Measurements from ENCODE around the gene ARSG. TPM values are rescaled to one million over a fixed set of nuclear protein-coding genes. Genes with fewer than 3 reads are reported as not detected.
"Not testable (repeated sequence)": the region's sequence is repeated elsewhere in the genome, so short reads cannot be mapped to it uniquely, and the experiment has no call there.

The ARSG gene
- total and polyA plus RNA-seq, 2 donors (not counting 1 experiment from before 2014, with no cell fraction given): 5.5 to 18.4 TPM

DNA sequence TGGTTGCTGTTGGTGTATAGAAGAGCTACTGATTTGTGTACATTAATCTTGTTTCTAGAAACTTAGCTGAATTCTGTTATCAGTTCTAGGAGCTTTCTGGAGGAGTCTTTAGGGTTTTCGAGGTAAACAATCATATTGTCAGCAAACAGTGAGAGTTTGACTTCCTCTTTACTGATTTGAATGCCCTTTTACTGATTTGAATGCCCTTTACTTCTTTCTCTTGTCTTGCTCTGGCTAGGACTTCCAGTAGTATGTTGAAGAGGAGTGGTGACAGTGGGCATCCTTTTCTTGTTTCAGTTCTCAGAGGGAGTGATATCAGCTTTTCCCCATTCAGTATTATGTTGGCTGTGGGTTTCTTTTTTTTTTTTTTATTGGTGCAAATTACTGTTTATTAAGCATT lies 116.4 kb downstream of the ARSG start:
- intact Hi-C loops (cut with micrococcal nuclease); H2AFZ ChIP-seq (ENCODE audit: insufficient read depth, low read depth, low read length, poor library complexity, severe bottlenecking); H3K9me3 ChIP-seq (ENCODE audit: control extremely low read depth in 1 of 3, control insufficient read depth in 2 of 3, insufficient read depth in 1 of 3, low read length in 2 of 3); H3K4me3 ChIP-seq (ENCODE audit: control extremely low read depth in 1 of 5, extremely low read depth in 1 of 5, insufficient read depth in 1 of 5, low read depth in 2 of 5, low read length in 4 of 5); ATAC-seq (ENCODE audit: low read depth); H3K27ac Mint-ChIP-seq; H4K20me1 ChIP-seq (ENCODE audit: control insufficient read depth, insufficient read depth, low read length, poor library complexity, severe bottlenecking); H3K36me3 ChIP-seq (replicated peaks in 1 of 2; ENCODE audit: control extremely low read depth in 1 of 2, control insufficient read depth in 1 of 2, extremely low read depth in 1 of 2, insufficient read depth in 2 of 2, low read length in 1 of 2); H3K9ac ChIP-seq (ENCODE audit: low read length); H3K27me3 Mint-ChIP-seq; H3K27me3 ChIP-seq (replicated peaks in 1 of 4; ENCODE audit: control extremely low read depth in 1 of 4, control insufficient read depth in 3 of 4, insufficient read depth in 4 of 4, low read length in 3 of 4); H3K4me3 Mint-ChIP-seq; H3K4me2 ChIP-seq (replicated peaks; ENCODE audit: low read depth, low read length, poor library complexity, severe bottlenecking); DNase-seq; H3K27ac ChIP-seq (ENCODE audit: low read length in 2 of 2); H3K4me1 ChIP-seq (ENCODE audit: control insufficient read depth in 2 of 2, insufficient read depth in 2 of 2, low read length in 2 of 2); H3K79me2 ChIP-seq (ENCODE audit: control insufficient read depth, insufficient read depth, low read length); H3K4me1 Mint-ChIP-seq; H3K9me3 Mint-ChIP-seq (ENCODE audit: insufficient read depth): not testable (repeated sequence)
- ChIA-PET CTCF (interaction anchor here (1.4 kb wide), 1 partner anchor 58 kb away, joined by 3 read pairs; no protein-coding TSS in a partner anchor), POLR2A (interaction anchor here (0.7 kb wide), 1 partner anchor 237 kb away, joined by 4 read pairs; no protein-coding TSS in a partner anchor)
- WGBS (ENCODE audit: insufficient coverage): no CpG with 5 or more reads among the region's 1 CpG

DNA sequence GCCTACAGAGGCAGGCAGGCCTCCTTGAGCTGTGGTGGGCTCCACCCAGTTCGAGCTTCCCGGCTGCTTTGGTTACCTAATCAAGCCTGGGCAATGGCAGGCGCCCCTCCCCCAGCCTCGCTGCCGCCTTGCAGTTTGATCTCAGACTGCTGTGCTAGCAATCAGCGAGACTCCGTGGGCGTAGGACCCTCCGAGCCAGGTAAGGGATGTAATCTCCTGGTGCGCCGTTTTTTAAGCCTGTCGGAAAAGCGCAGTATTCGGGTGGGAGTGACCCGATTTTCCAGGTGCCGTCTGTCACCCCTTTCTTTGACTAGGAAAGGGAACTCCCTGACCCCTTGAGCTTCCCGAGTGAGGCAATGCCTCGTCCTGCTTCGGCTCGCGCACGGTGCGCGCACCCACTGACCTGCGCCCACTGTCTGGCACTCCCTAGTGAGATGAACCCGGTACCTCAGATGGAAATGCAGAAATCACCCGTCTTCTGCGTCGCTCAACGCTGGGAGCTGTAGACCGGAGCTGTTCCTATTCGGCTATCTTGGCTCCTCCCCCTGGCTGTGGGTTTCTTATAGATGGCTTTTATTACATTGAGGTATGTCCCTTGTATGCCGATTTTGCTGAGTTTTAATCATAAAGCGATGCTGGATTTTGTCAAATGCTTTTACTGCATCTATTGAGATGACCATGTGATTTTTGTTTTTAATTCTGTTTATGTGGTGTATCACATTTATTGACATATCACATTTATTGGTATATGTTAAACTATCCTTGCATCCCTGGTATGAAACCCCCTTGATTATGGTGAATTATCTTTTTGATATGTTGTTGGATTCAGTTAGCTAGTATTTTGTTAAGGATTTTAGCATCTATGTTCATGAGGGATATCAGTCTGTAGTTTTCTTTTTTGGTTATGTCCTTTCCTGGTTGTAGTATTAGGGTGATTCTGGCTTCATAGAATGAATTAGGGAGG lies 122.6 kb downstream of the ARSG start:
- WGBS (ENCODE audit: insufficient coverage): 7% methylated on average over 16 of the region's 34 CpGs
- peak overlapping the region; percentile 28 for H3K4me2 ChIP-seq (replicated peaks; ENCODE audit: low read depth, low read length, poor library complexity, severe bottlenecking)
- intact Hi-C loops (cut with micrococcal nuclease): loop anchor here (2.0 kb wide), 2 partner anchors 23 to 43 kb away; partner anchors contain the start of gene WIPI1

GRCh38 chr17:68414901-68415300 lies 123.6 kb downstream of the ARSG start:
- H4K20me1 ChIP-seq (ENCODE audit: control insufficient read depth, insufficient read depth, low read length, poor library complexity, severe bottlenecking); H3K4me2 ChIP-seq (replicated peaks; ENCODE audit: low read depth, low read length, poor library complexity, severe bottlenecking); H3K27me3 ChIP-seq (replicated peaks in 1 of 4; ENCODE audit: control extremely low read depth in 1 of 4, control insufficient read depth in 3 of 4, insufficient read depth in 4 of 4, low read length in 3 of 4); H2AFZ ChIP-seq (ENCODE audit: insufficient read depth, low read depth, low read length, poor library complexity, severe bottlenecking); H3K4me1 ChIP-seq (ENCODE audit: control insufficient read depth in 2 of 2, insufficient read depth in 2 of 2, low read length in 2 of 2); POLR2A ChIA-PET; H3K27me3 Mint-ChIP-seq; H3K4me3 Mint-ChIP-seq; H3K9me3 Mint-ChIP-seq (ENCODE audit: insufficient read depth); H3K36me3 ChIP-seq (replicated peaks in 1 of 2; ENCODE audit: control extremely low read depth in 1 of 2, control insufficient read depth in 1 of 2, extremely low read depth in 1 of 2, insufficient read depth in 2 of 2, low read length in 1 of 2); H3K9ac ChIP-seq (ENCODE audit: low read length); DNase-seq; H3K79me2 ChIP-seq (ENCODE audit: control insufficient read depth, insufficient read depth, low read length); H3K9me3 ChIP-seq (ENCODE audit: control extremely low read depth in 1 of 3, control insufficient read depth in 2 of 3, insufficient read depth in 1 of 3, low read length in 2 of 3); H3K27ac Mint-ChIP-seq; H3K4me3 ChIP-seq (ENCODE audit: control extremely low read depth in 1 of 5, extremely low read depth in 1 of 5, insufficient read depth in 1 of 5, low read depth in 2 of 5, low read length in 4 of 5); ATAC-seq (ENCODE audit: low read depth); H3K27ac ChIP-seq (ENCODE audit: low read length in 2 of 2): not testable (repeated sequence)
- CTCF ChIA-PET: interaction anchor here (2.8 kb wide), 1 partner anchor 16 kb away, joined by 6 read pairs; no protein-coding TSS in a partner anchor
- peaks cover 13% of the 10 kb centered on the region for H3K4me1 Mint-ChIP-seq
- intact Hi-C loops (cut with micrococcal nuclease): loop anchor here (2.0 kb wide), 1 partner anchor 22 kb away; no protein-coding TSS in a partner anchor

More for the DNA sequence above, 122.6 kb downstream of the ARSG start:
- H3K79me2 ChIP-seq (ENCODE audit: control insufficient read depth, insufficient read depth, low read length); H4K20me1 ChIP-seq (ENCODE audit: control insufficient read depth, insufficient read depth, low read length, poor library complexity, severe bottlenecking); H3K9ac ChIP-seq (ENCODE audit: low read length); H3K4me1 ChIP-seq (ENCODE audit: control insufficient read depth in 2 of 2, insufficient read depth in 2 of 2, low read length in 2 of 2); H3K27ac ChIP-seq (ENCODE audit: low read length in 2 of 2); H3K27me3 Mint-ChIP-seq; H3K9me3 Mint-ChIP-seq (ENCODE audit: insufficient read depth); H2AFZ ChIP-seq (ENCODE audit: insufficient read depth, low read depth, low read length, poor library complexity, severe bottlenecking); POLR2A ChIA-PET; H3K36me3 ChIP-seq (replicated peaks in 1 of 2; ENCODE audit: control extremely low read depth in 1 of 2, control insufficient read depth in 1 of 2, extremely low read depth in 1 of 2, insufficient read depth in 2 of 2, low read length in 1 of 2); H3K9me3 ChIP-seq (ENCODE audit: control extremely low read depth in 1 of 3, control insufficient read depth in 2 of 3, insufficient read depth in 1 of 3, low read length in 2 of 3); H3K27me3 ChIP-seq (replicated peaks in 1 of 4; ENCODE audit: control extremely low read depth in 1 of 4, control insufficient read depth in 3 of 4, insufficient read depth in 4 of 4, low read length in 3 of 4): not testable (repeated sequence)
- peak overlapping the region in 2 of 5 experiments; percentile 31 to 50 for H3K4me3 ChIP-seq (ENCODE audit: control extremely low read depth in 1 of 5, extremely low read depth in 1 of 5, insufficient read depth in 1 of 5, low read depth in 2 of 5, low read length in 4 of 5)
- CTCF ChIA-PET: interaction anchor here (2.8 kb wide), 1 partner anchor 15 kb away, joined by 6 read pairs; no protein-coding TSS in a partner anchor
- DNase-seq (peak; percentile 67), ATAC-seq (ENCODE audit: low read depth) (peak; percentile 75)
- Mint-ChIP-seq H3K27ac (peak overlapping the region; percentile 76), H3K4me3 (peak overlapping the region; percentile 95), H3K4me1 (peaks cover 13% of the 10 kb centered on the region)

Measured in B cell (primary cell).